Measurements from ENCODE around the gene RASGRP4.

Gene RASGRP4

GRCh38 chr19:38451629-38452028, 25.6 kb upstream of the RASGRP4 start:
- no peaks in the 10 kb centered on the region for H3K4me1 ChIP-seq (ENCODE audit: control insufficient read depth in 1 of 2, insufficient read depth in 1 of 2, low read depth in 1 of 2, low read length in 1 of 2)
- H3K36me3 ChIP-seq = no peaks in the 10 kb centered on the region
- H3K4me3 ChIP-seq (ENCODE audit: low read depth in 1 of 2, low read length in 1 of 2) = no peak overlapping the region
- no peak overlapping the region for H3K27ac ChIP-seq
- peaks cover 6% of the 10 kb centered on the region for H3K27me3 ChIP-seq
- no peaks in the 10 kb centered on the region for H3K9me3 ChIP-seq
- TF ChIP-seq CTCF (IDR thresholded peaks at IDR 0.05) = no peak

GRCh38 chr19:38451036-38451435, 25.0 kb upstream of the RASGRP4 start:
- no peak for TF ChIP-seq CTCF (IDR thresholded peaks at IDR 0.05)
- H3K9me3 ChIP-seq = no peaks in the 10 kb centered on the region
- H3K4me3 ChIP-seq (ENCODE audit: low read depth in 1 of 2, low read length in 1 of 2) = no peak overlapping the region
- no peaks in the 10 kb centered on the region for H3K36me3 ChIP-seq
- peaks cover 6% of the 10 kb centered on the region for H3K27me3 ChIP-seq
- H3K27ac ChIP-seq = no peak overlapping the region
- no peaks in the 10 kb centered on the region for H3K4me1 ChIP-seq (ENCODE audit: control insufficient read depth in 1 of 2, insufficient read depth in 1 of 2, low read depth in 1 of 2, low read length in 1 of 2)

GRCh38 chr19:38449518-38449917, 23.5 kb upstream of the RASGRP4 start:
- H3K9me3 ChIP-seq = no peaks in the 10 kb centered on the region
- no peak overlapping the region for H3K4me3 ChIP-seq (ENCODE audit: low read depth in 1 of 2, low read length in 1 of 2)
- no peaks in the 10 kb centered on the region for H3K4me1 ChIP-seq (ENCODE audit: control insufficient read depth in 1 of 2, insufficient read depth in 1 of 2, low read depth in 1 of 2, low read length in 1 of 2)
- no peak overlapping the region for H3K27ac ChIP-seq
- no peaks in the 10 kb centered on the region for H3K36me3 ChIP-seq
- TF ChIP-seq CTCF (IDR thresholded peaks at IDR 0.05) = no peak
- peaks cover 6% of the 10 kb centered on the region for H3K27me3 ChIP-seq

GRCh38 chr19:38448225-38448624, 22.2 kb upstream of the RASGRP4 start:
- TF ChIP-seq CTCF (IDR thresholded peaks at IDR 0.05) = no peak
- Histone ChIP-seq H3K36me3 (no peaks in the 10 kb centered on the region), H3K4me3 (ENCODE audit: low read depth in 1 of 2, low read length in 1 of 2) (no peak overlapping the region), H3K9me3 (no peaks in the 10 kb centered on the region), H3K27ac (no peak overlapping the region), H3K4me1 (ENCODE audit: control insufficient read depth in 1 of 2, insufficient read depth in 1 of 2, low read depth in 1 of 2, low read length in 1 of 2) (no peaks in the 10 kb centered on the region), H3K27me3 (peaks cover 6% of the 10 kb centered on the region)

GRCh38 chr19:38445362-38445761, 19.3 kb upstream of the RASGRP4 start:
- no peak overlapping the region for H3K4me3 ChIP-seq (ENCODE audit: low read depth in 1 of 2, low read length in 1 of 2)
- no peaks in the 10 kb centered on the region for H3K36me3 ChIP-seq
- H3K27ac ChIP-seq = no peak overlapping the region
- no peaks in the 10 kb centered on the region for H3K4me1 ChIP-seq (ENCODE audit: control insufficient read depth in 1 of 2, insufficient read depth in 1 of 2, low read depth in 1 of 2, low read length in 1 of 2)
- peaks cover 5% of the 10 kb centered on the region for H3K27me3 ChIP-seq
- no peak for TF ChIP-seq CTCF (IDR thresholded peaks at IDR 0.05)
- no peaks in the 10 kb centered on the region for H3K9me3 ChIP-seq

- Histone ChIP-seq H3K9me3 (no peaks in the 10 kb centered on the region), H3K27me3 (no peaks in the 10 kb centered on the region), H3K4me3 (ENCODE audit: low read depth in 1 of 2, low read length in 1 of 2) (no peak overlapping the region), H3K36me3 (no peaks in the 10 kb centered on the region), H3K27ac (no peak overlapping the region), H3K4me1 (ENCODE audit: control insufficient read depth in 1 of 2, insufficient read depth in 1 of 2, low read depth in 1 of 2, low read length in 1 of 2) (no peaks in the 10 kb centered on the region)
- no peak for TF ChIP-seq CTCF (IDR thresholded peaks at IDR 0.05)
These were observed 18.0 kb upstream of the RASGRP4 start for GRCh38 chr19:38444026-38444425.

All from neutrophil (primary cell).